Epithelial cell of alveolus of lung (primary cell): ENCODE data around the gene CAPNS1. TPM values are rescaled to one million over a fixed set of nuclear protein-coding genes. Genes with fewer than 3 reads are reported as not detected.

ENCODE experiments used
- total RNA-seq: library from RNA; depleted of rRNA; stranded (reverse); fragments of >200 nt; gene quantifications from 2 replicates; pipeline ENCODE4 v1.2.1, GENCODE V29; 2015

The CAPNS1 gene
- 155 and 343 TPM in 2 replicates for total RNA-seq

DNA sequence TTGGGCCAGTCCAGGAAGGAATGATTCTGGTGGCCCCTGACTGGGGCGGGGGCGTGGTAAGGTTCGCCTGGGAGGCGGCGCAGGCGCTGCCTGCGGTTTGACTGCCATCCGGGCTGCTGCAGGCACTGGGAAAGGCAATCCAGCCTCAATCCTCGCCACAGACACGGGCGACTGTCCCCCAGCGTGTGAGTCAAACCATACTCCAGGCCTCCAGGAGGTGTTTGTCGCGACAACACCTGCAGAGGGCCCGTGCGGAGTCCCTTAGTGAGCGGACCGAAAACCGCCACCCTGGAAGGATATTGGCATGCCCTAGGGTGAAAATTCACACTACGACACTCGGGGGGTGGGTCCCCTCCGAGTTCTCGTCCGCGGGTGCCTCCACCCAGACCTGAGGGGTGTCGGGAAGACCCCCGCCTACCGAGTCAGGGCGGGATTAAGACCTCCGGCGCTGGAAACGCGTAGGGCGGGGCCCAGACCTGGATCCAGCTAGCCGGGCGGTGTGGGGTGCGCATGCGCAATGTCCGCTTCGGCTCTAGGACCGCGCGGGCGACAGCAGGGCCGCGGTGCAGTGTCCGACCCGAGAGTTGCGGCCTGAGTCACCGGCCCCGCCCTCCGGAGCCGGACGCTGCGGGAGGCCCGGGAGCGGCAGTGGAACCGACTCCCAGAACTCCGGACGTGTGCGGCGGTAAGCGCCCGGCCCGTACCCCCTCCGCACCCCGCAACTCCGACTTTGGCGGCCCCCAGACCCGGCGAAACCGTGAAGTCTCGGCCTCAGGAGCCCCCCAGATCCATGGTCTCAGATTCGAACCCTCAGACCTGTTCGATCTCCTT, at the start of gene CAPNS1:
CAPNS1 (plus strand) TSS at position 594 of the 831 bp plus-strand sequence. CDS start 946 bp downstream, outside the sequence.

DNA sequence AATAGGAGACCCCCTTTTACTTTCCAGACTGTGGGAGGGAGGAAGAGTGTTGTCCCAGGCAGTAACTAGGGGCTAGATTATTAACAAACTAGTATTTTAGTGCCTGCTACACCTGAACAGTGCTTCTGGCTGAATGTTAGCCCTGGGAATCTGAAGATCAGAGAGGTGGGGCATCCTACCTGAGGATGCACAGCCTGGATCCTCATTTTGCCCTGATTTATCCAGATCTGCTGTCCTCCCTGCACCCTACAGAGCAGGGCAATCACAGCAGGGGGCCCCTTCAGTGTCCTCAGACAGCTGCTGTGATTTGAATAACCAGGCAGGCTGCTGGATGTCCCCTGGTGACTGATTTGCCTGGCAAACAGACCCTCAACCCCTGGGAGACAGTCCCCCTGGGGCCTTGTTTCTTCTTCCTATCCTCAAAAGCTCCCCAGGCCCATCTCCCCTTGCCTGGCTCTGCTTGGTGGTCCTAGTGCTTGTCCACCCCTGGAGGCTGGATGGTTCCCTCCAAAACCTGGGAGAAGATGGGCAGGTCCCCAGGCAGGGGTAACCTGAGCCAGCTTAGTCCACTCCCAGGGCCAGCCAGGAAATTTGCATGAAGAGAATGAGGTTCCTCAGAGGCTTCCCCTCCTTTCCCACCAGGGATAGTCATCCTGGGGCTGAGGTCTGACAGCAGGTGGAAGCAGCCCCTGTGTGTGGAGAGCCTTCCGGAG, 29.2 kb upstream of the CAPNS1 start, which contains the start of gene OVOL3:
OVOL3 (plus strand) TSS at position 657 of the 713 bp plus-strand sequence. CDS start 60 bp downstream, outside the sequence.

DNA sequence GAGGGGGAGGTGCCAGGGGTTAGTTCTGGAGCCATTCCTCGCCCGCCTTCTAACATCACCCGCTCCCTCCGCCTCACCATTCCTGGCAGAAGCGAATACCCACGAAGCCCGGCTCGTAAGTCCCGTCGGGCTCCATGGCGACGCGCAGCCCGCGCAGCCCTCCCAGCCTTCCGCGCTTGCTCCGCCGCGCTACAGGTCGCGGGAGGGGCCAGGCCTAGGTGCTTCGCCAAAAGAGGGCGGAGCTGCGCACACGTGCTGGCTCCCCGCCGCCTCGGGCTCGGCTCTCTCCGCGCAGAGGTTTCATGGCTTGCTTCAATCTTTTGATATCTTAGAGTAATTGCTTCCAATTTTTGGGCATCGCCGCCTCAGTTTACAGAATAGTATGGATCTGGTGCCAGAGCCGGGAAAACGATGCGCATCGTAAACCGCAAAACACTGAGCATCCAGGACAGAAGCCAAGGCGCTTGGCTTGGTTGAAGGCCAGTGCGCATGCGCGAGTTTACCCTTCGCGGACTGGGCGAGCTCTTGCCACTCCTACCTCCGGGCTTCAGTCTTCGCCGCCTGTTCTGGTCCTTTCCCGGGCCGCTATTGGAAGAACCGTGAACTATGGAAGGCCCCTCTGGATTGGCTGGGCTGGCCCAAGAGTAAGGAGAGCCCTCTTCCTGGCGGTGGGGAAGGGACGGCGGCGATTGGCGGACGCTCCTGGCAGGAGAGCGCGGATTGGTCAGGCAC, 25.0 kb upstream of the CAPNS1 start, which contains the start of gene POLR2I:
POLR2I (minus strand) TSS at position 155 of the 732 bp plus-strand sequence; CDS start at position 136, 19 bp downstream.

DNA sequence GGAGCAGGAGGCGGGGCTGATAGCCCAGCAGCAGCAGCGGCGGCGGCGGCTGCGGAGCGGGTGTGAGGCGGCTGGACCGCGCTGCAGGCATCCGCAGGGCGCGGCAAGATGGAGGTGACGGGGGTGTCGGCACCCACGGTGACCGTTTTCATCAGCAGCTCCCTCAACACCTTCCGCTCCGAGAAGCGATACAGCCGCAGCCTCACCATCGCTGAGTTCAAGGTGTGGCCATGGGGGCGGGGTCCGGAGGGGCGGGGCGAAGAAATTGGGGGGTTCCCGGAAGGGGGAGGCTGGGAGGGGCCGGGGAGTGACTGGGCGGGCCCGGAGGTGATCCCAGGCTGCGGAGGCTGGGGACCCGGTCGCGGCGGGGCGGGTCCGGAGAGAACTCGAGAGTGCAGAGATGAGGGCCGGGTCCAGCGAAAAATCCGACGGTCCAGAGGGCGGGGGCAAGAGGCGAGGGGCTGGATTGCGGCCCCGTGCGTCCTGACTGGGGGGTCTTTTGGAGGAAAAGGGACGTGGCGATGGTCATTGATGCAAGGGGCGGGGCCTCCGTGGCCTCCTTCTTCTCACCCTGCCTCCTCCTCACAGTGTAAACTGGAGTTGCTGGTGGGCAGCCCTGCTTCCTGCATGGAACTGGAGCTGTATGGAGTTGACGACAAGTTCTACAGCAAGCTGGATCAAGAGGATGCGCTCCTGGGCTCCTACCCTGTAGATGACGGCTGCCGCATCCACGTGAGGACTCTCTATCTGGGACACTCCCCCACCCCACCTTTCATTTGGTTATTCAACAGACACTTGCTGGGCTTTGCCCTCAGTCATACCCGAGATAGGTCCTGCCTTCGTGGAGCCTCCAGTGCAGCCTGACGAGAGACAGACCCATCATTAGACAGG, 24.2 kb upstream of the CAPNS1 start, which contains the start of gene TBCB:
TBCB (plus strand) TSS at position 16 of the 891 bp plus-strand sequence; CDS start at position 109, 93 bp downstream.

DNA sequence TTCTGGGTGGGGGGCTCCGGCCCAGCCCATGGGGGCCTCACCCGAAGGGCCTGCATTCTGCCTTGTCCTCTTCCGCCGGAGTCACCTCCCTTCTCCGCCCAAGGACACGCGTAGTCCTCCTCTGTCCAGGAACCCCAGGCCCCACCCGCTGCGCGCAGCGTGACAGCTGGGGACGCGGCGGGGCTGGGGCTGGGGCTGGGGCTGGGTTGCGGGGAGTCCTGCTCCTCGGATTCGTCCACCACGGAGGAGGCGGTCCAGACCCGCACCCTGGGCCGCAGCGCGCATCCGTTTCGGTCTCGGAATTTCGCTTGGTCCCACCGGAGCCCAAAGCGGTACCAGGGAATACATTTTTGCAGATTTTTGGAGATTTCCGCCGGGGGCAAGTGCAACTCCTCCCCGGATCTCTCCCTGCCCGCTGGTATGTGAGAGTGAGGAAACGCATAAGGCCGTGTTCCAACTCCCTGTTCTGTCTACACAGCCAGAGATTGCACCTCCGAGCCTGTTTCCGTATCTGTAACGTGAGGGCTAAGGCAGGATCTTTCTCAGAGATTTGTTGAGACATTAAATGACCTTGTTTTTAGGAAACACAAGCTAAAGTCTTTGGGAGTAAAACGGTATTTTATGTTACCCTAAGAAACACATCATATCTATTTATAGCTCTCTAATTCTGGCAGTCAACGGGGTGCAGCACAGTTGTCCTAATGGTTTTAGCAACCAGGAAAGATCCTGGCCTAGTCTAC, 12.7 kb downstream of the CAPNS1 start, which contains the start of gene COX7A1:
COX7A1 (minus strand) TSS at position 96 of the 740 bp plus-strand sequence; CDS start at position 56, 40 bp downstream.

Other genes starting within 250 kb of the CAPNS1 start
- gene NFKBID, start 239.5 kb upstream of the CAPNS1 start, total RNA-seq, result 2.6 and 3.7 TPM in 2 replicates
- gene HCST, start 237.5 kb upstream of the CAPNS1 start, total RNA-seq, result not detected in 2 replicates
- gene TYROBP, start 231.8 kb upstream of the CAPNS1 start, total RNA-seq, result not detected in 2 replicates
- gene LRFN3, start 203.7 kb upstream of the CAPNS1 start, total RNA-seq, result 8.5 and 13.9 TPM in 2 replicates
- 35.6 and 42.5 TPM in 2 replicates for gene SDHAF1, start 144.9 kb upstream of the CAPNS1 start, total RNA-seq
- gene SYNE4, start 131.3 kb upstream of the CAPNS1 start, total RNA-seq, result 0.08 and 1.2 TPM in 2 replicates
- 38.8 and 39.5 TPM in 2 replicates for gene ALKBH6, start 125.9 kb upstream of the CAPNS1 start, total RNA-seq
- gene CLIP3, start 107.2 kb upstream of the CAPNS1 start, total RNA-seq, result 14.1 and 36.4 TPM in 2 replicates
- 5.3 and 7.9 TPM in 2 replicates for gene THAP8, start 85.8 kb upstream of the CAPNS1 start, total RNA-seq
- gene WDR62, start 85.2 kb upstream of the CAPNS1 start, total RNA-seq, result 1.0 and 5.0 TPM in 2 replicates
- not detected in 2 replicates for gene OVOL3, start 28.9 kb upstream of the CAPNS1 start, total RNA-seq
- 20.4 and 69.3 TPM in 2 replicates for gene POLR2I, start 25.2 kb upstream of the CAPNS1 start, total RNA-seq
- gene TBCB, start 24.6 kb upstream of the CAPNS1 start, total RNA-seq, result 137 and 315 TPM in 2 replicates
- gene COX7A1, start 12.4 kb downstream of the CAPNS1 start, total RNA-seq, result 14.1 and 22.6 TPM in 2 replicates
- 1.4 and 3.1 TPM in 2 replicates for gene ZNF565, start 74.6 kb downstream of the CAPNS1 start, total RNA-seq
- gene ZNF146, start 75.0 kb downstream of the CAPNS1 start, total RNA-seq, result 65.7 and 108 TPM in 2 replicates
- 0.78 and 3.2 TPM in 2 replicates for gene ZFP14, start 239.1 kb downstream of the CAPNS1 start, total RNA-seq